H1 (cell line): ENCODE data around the gene TANC1. TPM values are rescaled to one million over a fixed set of nuclear protein-coding genes. Genes with fewer than 3 reads are reported as not detected.

Experiments used
- CTCF ChIA-PET: fragments of 300-600 bp; sonication (Branson Sonifier 250); formaldehyde crosslinking; loops from one replicate; lab custom pipeline; 2021; ENCODE audit not compliant: partially characterized antibody; lab: Charles Lee
- POLR2A ChIA-PET: fragments of 300-600 bp; sonication (Branson Sonifier 250); formaldehyde crosslinking; loops from one replicate; lab custom pipeline; 2021; ENCODE audit warnings: inconsistent platforms; ENCODE audit not compliant: partially characterized antibody; lab: Charles Lee
- DNase-seq, 2 experiments: peaks; one replicate each; pipeline versions ENCODE4 v3.0.0 to v3.0.0-alpha.2; 2010 to 2022; ENCODE audit warnings: low spot score in 2 of 2, low read depth in 1 of 2, mixed read lengths in 1 of 2
- FAIRE-seq: peaks from 2 replicates; lab custom pipeline; 2011; peaks lifted over from hg19 to GRCh38; lab: Jason Lieb, UNC
- H2AFZ ChIP-seq: 2 replicates; pipeline ENCODE4 v1.8.1; 2012; ENCODE audit warnings: low read length, inconsistent platforms
- H2AK5ac ChIP-seq: 2 replicates; pipeline ENCODE4 v1.6.1; 2013; ENCODE audit warnings: low read depth, low read length
- H2BK120ac ChIP-seq: replicated peaks from 2 replicates; pipeline ENCODE3; 2013; ENCODE audit warnings: low read depth, low read length, inconsistent platforms
- H2BK12ac ChIP-seq: 2 replicates; pipeline ENCODE4 v1.6.1; 2013; ENCODE audit warnings: low read depth, low read length
- H2BK15ac ChIP-seq: 2 replicates; pipeline ENCODE4 v1.6.1; 2013; ENCODE audit warnings: low read length
- H2BK20ac ChIP-seq: 2 replicates; pipeline ENCODE4 v1.6.1; 2013; ENCODE audit warnings: low read length
- H2BK5ac ChIP-seq: 2 replicates; pipeline ENCODE4 v1.6.1; 2013; ENCODE audit warnings: low read depth, low read length
- H3K14ac ChIP-seq: 2 replicates; pipeline ENCODE4 v1.6.1; 2013; ENCODE audit warnings: inconsistent platforms; ENCODE audit not compliant: insufficient read length
- H3K18ac ChIP-seq: 2 replicates; pipeline ENCODE4 v1.6.1; 2013; ENCODE audit warnings: low read length; ENCODE audit errors: extremely low read depth
- H3K23ac ChIP-seq: 2 replicates; pipeline ENCODE4 v1.6.1; 2013; ENCODE audit warnings: inconsistent platforms; ENCODE audit not compliant: insufficient read length
- H3K23me2 ChIP-seq: 2 replicates; pipeline ENCODE4 v1.6.1; 2013; ENCODE audit warnings: low read depth, low read length
- H3K27ac ChIP-seq: 2 replicates; pipeline ENCODE4 v1.6.1; 2011; ENCODE audit warnings: low read depth, low read length, inconsistent platforms
- H3K27me3 ChIP-seq, 4 experiments: replicated peaks in 1 of 4; 1 replicate in 1 of 4; 2 replicates in 3 of 4; pipeline versions ENCODE4 v1.6.1 to v1.8.1; 2011 to 2013; ENCODE audit warnings: low read length in 3 of 4, mild to moderate bottlenecking in 3 of 4, inconsistent platforms in 2 of 4, mixed read lengths in 2 of 4, moderate library complexity in 1 of 4; ENCODE audit not compliant: control insufficient read depth in 3 of 4, insufficient read depth in 3 of 4; ENCODE audit errors: extremely low read depth in 1 of 4
- H3K36me3 ChIP-seq, 4 experiments: 2 replicates each; pipeline versions ENCODE4 v1.6.1 to v1.8.1; 2011 to 2013; ENCODE audit warnings: mild to moderate bottlenecking in 4 of 4, low read length in 3 of 4, moderate library complexity in 2 of 4, control low read depth in 1 of 4, inconsistent platforms in 1 of 4; ENCODE audit not compliant: insufficient read depth in 4 of 4, control insufficient read depth in 2 of 4
- H3K4ac ChIP-seq: replicated peaks from 2 replicates; pipeline ENCODE3; 2013; ENCODE audit warnings: low read length, low read depth, mixed read lengths, inconsistent platforms; ENCODE audit not compliant: insufficient read length
- H3K4me1 ChIP-seq, 4 experiments: replicated peaks in 1 of 4; 1 replicate in 1 of 4; 2 replicates in 3 of 4; pipeline versions ENCODE4 v1.6.1 to v1.8.1; 2011 to 2013; ENCODE audit warnings: low read length in 3 of 4, inconsistent platforms in 2 of 4, mixed read lengths in 1 of 4; ENCODE audit not compliant: insufficient read depth in 4 of 4, control insufficient read depth in 3 of 4
- H3K4me2 ChIP-seq, 2 experiments: 2 replicates each; pipeline versions ENCODE4 v1.6.1 to v1.8.1; 2011 to 2013; ENCODE audit warnings: low read depth in 2 of 2, low read length in 2 of 2, control low read depth in 1 of 2, inconsistent platforms in 1 of 2, mild to moderate bottlenecking in 1 of 2; ENCODE audit not compliant: insufficient read depth in 1 of 2
- H3K4me3 ChIP-seq, 4 experiments: fragments of 200-600, 300-600 bp in 1 of 4; sonication (generic), shearing (Covaris generic), sonication (Bioruptor Twin) in 1 of 4; 2 replicates each; pipeline versions ENCODE4 v1.5.1 to v1.8.1; 2011 to 2016; ENCODE audit warnings: low read length in 4 of 4, low read depth in 3 of 4, control low read depth in 2 of 4, inconsistent platforms in 2 of 4, mild to moderate bottlenecking in 2 of 4, mixed read lengths in 1 of 4, moderate library complexity in 1 of 4; ENCODE audit not compliant: insufficient read depth in 2 of 4; ENCODE audit errors: extremely low read depth in 1 of 4
- H3K56ac ChIP-seq: replicated peaks from 2 replicates; pipeline ENCODE3; 2013; ENCODE audit warnings: low read depth, mild to moderate bottlenecking, mixed read lengths, low read length, inconsistent platforms; ENCODE audit not compliant: insufficient read length
- H3K79me1 ChIP-seq: 2 replicates; pipeline ENCODE4 v1.6.1; 2013; ENCODE audit warnings: low read depth, low read length, control low read depth
- H3K79me2 ChIP-seq, 2 experiments: 2 replicates each; pipeline versions ENCODE4 v1.6.1 to v1.8.1; 2012 to 2013; ENCODE audit warnings: low read length in 2 of 2, mild to moderate bottlenecking in 2 of 2, inconsistent platforms in 1 of 2; ENCODE audit not compliant: insufficient read depth in 2 of 2, control insufficient read depth in 1 of 2
- H3K9ac ChIP-seq, 4 experiments: replicated peaks in 1 of 4; 1 replicate in 1 of 4; 2 replicates in 3 of 4; pipeline versions ENCODE4 v1.6.1 to v1.8.1; 2011 to 2013; ENCODE audit warnings: low read depth in 3 of 4, low read length in 3 of 4, control low read depth in 2 of 4, mild to moderate bottlenecking in 2 of 4, moderate library complexity in 2 of 4, inconsistent platforms in 1 of 4; ENCODE audit errors: extremely low read depth in 1 of 4
- H3K9me3 ChIP-seq, 2 experiments: 2 replicates each; pipeline versions ENCODE4 v1.6.1 to v1.8.1; 2012 to 2013; ENCODE audit warnings: mild to moderate bottlenecking in 2 of 2, moderate library complexity in 2 of 2, control low read depth in 1 of 2, inconsistent platforms in 1 of 2, low read depth in 1 of 2, low read length in 1 of 2, mixed read lengths in 1 of 2; ENCODE audit not compliant: insufficient read depth in 2 of 2
- H4K20me1 ChIP-seq, 2 experiments: replicated peaks in 1 of 2; 2 replicates each; pipeline versions ENCODE3 to v1.8.1; 2011 to 2013; ENCODE audit warnings: inconsistent platforms in 2 of 2, low read length in 2 of 2, mild to moderate bottlenecking in 1 of 2; ENCODE audit not compliant: insufficient read depth in 2 of 2, control insufficient read depth in 1 of 2
- H4K5ac ChIP-seq: 2 replicates; pipeline ENCODE4 v1.6.1; 2013; ENCODE audit warnings: low read length, low read depth, mixed read lengths, inconsistent platforms; ENCODE audit not compliant: insufficient read length
- H4K8ac ChIP-seq: 2 replicates; pipeline ENCODE4 v1.8.0; 2013; ENCODE audit warnings: mild to moderate bottlenecking, moderate library complexity, low read length, inconsistent platforms; ENCODE audit not compliant: insufficient read depth; ENCODE audit errors: extremely low read depth
- H4K91ac ChIP-seq: replicated peaks from 2 replicates; pipeline ENCODE3; 2013; ENCODE audit warnings: low read length, mixed read lengths, inconsistent platforms; ENCODE audit not compliant: insufficient read length
- ASH2L ChIP-seq: fragments of 200-600, 300-600 bp; sonication (generic); IDR thresholded peaks from one replicate; pipeline ENCODE4 v1.7.1; 2017; ENCODE audit warnings: low read length
- ATF2 ChIP-seq: IDR thresholded peaks from 2 replicates; pipeline ENCODE4 v1.6.1; 2012; ENCODE audit warnings: low read length, inconsistent platforms
- BRCA1 ChIP-seq: IDR thresholded peaks from 2 replicates; pipeline ENCODE4 v1.6.1; 2012; ENCODE audit warnings: low read depth, low read length, improper control_type of control experiment
- CBX5 ChIP-seq: fragments of 300-800, 300-1000 bp; sonication (generic); IDR thresholded peaks from 2 replicates; pipeline ENCODE4 v1.7.1; 2016; ENCODE audit warnings: antibody characterized with exemption, low read length, low read depth
- CEBPB ChIP-seq: IDR thresholded peaks from 2 replicates; pipeline ENCODE4 v1.6.1; 2012; ENCODE audit warnings: low read depth, low read length
- CHD1 ChIP-seq: IDR thresholded peaks from 2 replicates; pipeline ENCODE4 v1.6.1; 2012; ENCODE audit warnings: low read depth, low read length, improper control_type of control experiment
- EGR1 ChIP-seq: IDR thresholded peaks from 2 replicates; pipeline ENCODE4 v1.6.1; 2011; ENCODE audit warnings: low read depth, low read length, borderline replicate concordance
- GTF2F1 ChIP-seq: IDR thresholded peaks from 2 replicates; pipeline ENCODE4 v1.6.1; 2012; ENCODE audit warnings: low read depth, low read length, improper control_type of control experiment, borderline replicate concordance
- KDM1A ChIP-seq: fragments of 200-600, 300-600 bp; sonication (generic); IDR thresholded peaks from 2 replicates; pipeline ENCODE4 v1.7.1; 2016; ENCODE audit warnings: mild to moderate bottlenecking, low read length, borderline replicate concordance
- RNF2 ChIP-seq: fragments of 200-900, 300-1000 bp; sonication (generic); IDR thresholded peaks from 2 replicates; pipeline ENCODE4 v1.7.1; 2016; ENCODE audit warnings: borderline replicate concordance, low read depth, mild to moderate bottlenecking, antibody characterized with exemption, low read length; ENCODE audit not compliant: poor library complexity, severe bottlenecking; ENCODE audit errors: missing control alignments
- SIRT6 ChIP-seq: IDR thresholded peaks from one replicate; pipeline ENCODE4 v1.7.1; 2012; ENCODE audit warnings: low read length, inconsistent platforms
- SP4 ChIP-seq: IDR thresholded peaks from 2 replicates; pipeline ENCODE4 v1.6.1; 2012; ENCODE audit warnings: low read length, inconsistent platforms
- SUZ12 ChIP-seq: fragments of 200-600 bp; sonication (generic); IDR thresholded peaks from 2 replicates; pipeline ENCODE4 v1.6.1; 2012; ENCODE audit warnings: mild to moderate bottlenecking, inconsistent platforms, low read length, moderate library complexity, mixed read lengths
- TCF12 ChIP-seq: IDR thresholded peaks from 2 replicates; pipeline ENCODE4 v1.6.1; 2011; ENCODE audit warnings: low read depth, mild to moderate bottlenecking, low read length
- WGBS, 2 experiments: shearing (Covaris generic) in 1 of 2; methylation state at CpG; one replicate each; pipeline versions ENCODE4 v1.1.6 to v1.1.7; 2013 to 2015; ENCODE audit warnings: low lambda C conversion rate in 2 of 2, mixed read lengths in 2 of 2, inconsistent platforms in 1 of 2, low coverage in 1 of 2, missing lambda C conversion rate in 1 of 2; ENCODE audit not compliant: insufficient replicate concordance in 2 of 2, insufficient coverage in 1 of 2, insufficient read length in 1 of 2; ENCODE audit errors: extremely low coverage in 1 of 2, missing lambda C conversion rate in 1 of 2; 5-methylcytosine and 5-hydroxymethylcytosine counted together
- polyA plus RNA-seq, 7 experiments: library from polyadenylated mRNA; depleted of rRNA in 3 of 7; stranded (reverse) in 5 of 7; unstranded in 2 of 7; fragments of >200 nt in 5 of 7; fragments of 200-250 nt in 2 of 7; gene quantifications; 1 replicate in 5 of 7; 2 replicates in 1 of 7; 4 replicates in 1 of 7; pipeline versions ENCODE4 v1.2.1 to v1.2.3, GENCODE V29; 2011 to 2013; ENCODE audit warnings: missing spikeins in 2 of 7, mixed read lengths in 2 of 7
- total RNA-seq: library from RNA; stranded (reverse); fragmentation: NEBNext Ultra II Directional; extraction: Animal tissue kit (Norgen Biotek cat#: 25700); gene quantifications from 2 replicates; pipeline ENCODE4 v1.2.1, GENCODE V29; 2021

The TANC1 gene
- total and polyA plus RNA-seq, 2 of the 8 experiments (the other 6 are each of a cell fraction or from before 2014, with no cell fraction given): 4.1 to 7.6 TPM

DNA sequence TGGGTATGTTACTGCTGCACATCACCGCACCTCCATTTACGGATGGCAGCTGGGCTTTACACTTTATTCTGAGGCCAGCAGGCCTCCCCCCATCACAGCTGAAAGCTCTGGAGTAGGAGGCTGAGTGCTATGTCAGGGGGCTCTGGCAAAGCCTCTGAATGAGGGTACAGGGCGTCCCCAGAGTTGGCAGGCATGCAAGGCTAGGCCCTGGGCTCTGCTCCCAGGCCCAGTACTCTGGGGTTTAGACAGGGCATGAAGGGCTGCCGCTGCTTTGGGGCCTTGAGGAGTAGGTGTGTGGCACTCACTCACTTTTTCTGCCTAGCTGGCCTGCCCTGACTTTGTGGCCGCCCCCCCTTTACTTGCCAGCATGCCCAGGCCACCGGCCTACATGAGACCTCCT, 227.3 kb downstream of the TANC1 start:
- H3K23ac ChIP-seq: no peak overlapping the region
- H2BK15ac ChIP-seq: no peak overlapping the region
- no peak for DNase-seq
- no peak for FAIRE-seq
- no peak overlapping the region for H3K4me2 ChIP-seq
- no peak overlapping the region for H4K91ac ChIP-seq
- no peak overlapping the region for H2AK5ac ChIP-seq
- no peaks in the 10 kb centered on the region for H3K23me2 ChIP-seq
- H4K5ac ChIP-seq: no peak overlapping the region
- H2AFZ ChIP-seq: no peak overlapping the region
- no peaks in the 10 kb centered on the region; a peak in 2 of 7 replicates for H3K4me1 ChIP-seq
- no peaks in the 10 kb centered on the region for H3K79me1 ChIP-seq
- no peak overlapping the region for H3K4ac ChIP-seq
- H3K79me2 ChIP-seq: no peaks in the 10 kb centered on the region
- no peak overlapping the region for H2BK12ac ChIP-seq
- no peak overlapping the region for H3K18ac ChIP-seq
- no peaks in the 10 kb centered on the region for H3K27me3 ChIP-seq
- ChIA-PET CTCF (interaction anchor here (1.1 to 2.3 kb wide), 6 partner anchors 13 to 280 kb away, joined by 3 to 8 read pairs (median 3); no protein-coding TSS in a partner anchor), POLR2A (no interaction called here)
- no peak overlapping the region for H2BK120ac ChIP-seq
- H4K20me1 ChIP-seq: no peaks in the 10 kb centered on the region
- no peak overlapping the region for H4K8ac ChIP-seq
- H3K56ac ChIP-seq: no peak overlapping the region
- no peak overlapping the region for H3K9ac ChIP-seq
- no peak overlapping the region for H3K4me3 ChIP-seq
- H2BK20ac ChIP-seq: no peak overlapping the region
- no peaks in the 10 kb centered on the region for H3K36me3 ChIP-seq
- no peak overlapping the region for H3K27ac ChIP-seq
- H3K14ac ChIP-seq: no peak overlapping the region
- H3K9me3 ChIP-seq: no peaks in the 10 kb centered on the region
- 95% methylated on average over 6 of the region's 6 CpGs; no CpG with 5 or more reads in 1 of the 2 experiments for WGBS, 2 experiments
- H2BK5ac ChIP-seq: no peak overlapping the region
- TF ChIP-seq SP4 (no peak), ATF2 (no peak), CBX5 (no peak), RNF2 (no peak), SUZ12 (no peak), ASH2L (no peak), SIRT6 (no peak), CHD1 (no peak), BRCA1 (no peak), TCF12 (no peak), GTF2F1 (no peak), KDM1A (no peak), EGR1 (no peak), CEBPB (no peak)
